ENCODE results near the gene GPR153.
"Not testable (repeated sequence)": the region's sequence is repeated elsewhere in the genome, so short reads cannot be mapped to it uniquely, and the experiment has no call there.

Gene GPR153

DNA sequence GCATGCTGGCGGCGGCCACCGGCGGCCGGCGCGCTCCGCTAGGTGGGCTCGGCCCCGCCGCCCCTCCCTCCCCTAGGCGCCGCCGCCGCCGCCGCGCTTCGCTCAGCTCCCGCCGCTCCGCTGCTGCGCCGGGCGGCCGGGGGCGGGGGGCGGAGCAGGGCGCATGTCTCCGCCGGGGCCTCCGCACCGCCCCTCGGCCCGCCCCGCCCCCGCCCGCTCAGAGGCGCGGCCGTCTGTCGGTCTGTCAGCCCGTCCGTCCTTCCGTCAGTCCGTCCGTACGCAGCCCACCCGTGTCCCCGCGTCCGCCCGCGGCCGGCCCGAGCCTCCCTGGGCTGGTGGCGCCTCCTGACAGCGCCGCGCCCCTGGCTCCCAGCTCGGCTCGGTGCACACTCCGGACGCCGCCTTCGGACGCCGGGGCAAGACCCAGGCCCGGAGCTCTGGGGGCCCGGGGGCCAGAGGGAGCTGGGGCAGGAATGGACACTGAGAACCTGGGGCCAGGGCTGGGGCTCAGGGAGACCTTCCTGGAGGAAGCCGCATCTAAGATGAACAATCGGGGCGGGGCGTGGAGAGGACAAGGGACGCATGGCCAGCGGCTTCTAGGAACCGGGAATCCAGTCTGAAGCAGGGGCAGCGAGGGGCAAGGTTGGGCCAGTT, at the start of gene GPR153:
Gene GPR153 (minus strand): TSS at position 138 of the 654 bp plus-strand sequence. CDS start 6,193 bp downstream, outside the sequence.
- DNase-seq = no peak

DNA sequence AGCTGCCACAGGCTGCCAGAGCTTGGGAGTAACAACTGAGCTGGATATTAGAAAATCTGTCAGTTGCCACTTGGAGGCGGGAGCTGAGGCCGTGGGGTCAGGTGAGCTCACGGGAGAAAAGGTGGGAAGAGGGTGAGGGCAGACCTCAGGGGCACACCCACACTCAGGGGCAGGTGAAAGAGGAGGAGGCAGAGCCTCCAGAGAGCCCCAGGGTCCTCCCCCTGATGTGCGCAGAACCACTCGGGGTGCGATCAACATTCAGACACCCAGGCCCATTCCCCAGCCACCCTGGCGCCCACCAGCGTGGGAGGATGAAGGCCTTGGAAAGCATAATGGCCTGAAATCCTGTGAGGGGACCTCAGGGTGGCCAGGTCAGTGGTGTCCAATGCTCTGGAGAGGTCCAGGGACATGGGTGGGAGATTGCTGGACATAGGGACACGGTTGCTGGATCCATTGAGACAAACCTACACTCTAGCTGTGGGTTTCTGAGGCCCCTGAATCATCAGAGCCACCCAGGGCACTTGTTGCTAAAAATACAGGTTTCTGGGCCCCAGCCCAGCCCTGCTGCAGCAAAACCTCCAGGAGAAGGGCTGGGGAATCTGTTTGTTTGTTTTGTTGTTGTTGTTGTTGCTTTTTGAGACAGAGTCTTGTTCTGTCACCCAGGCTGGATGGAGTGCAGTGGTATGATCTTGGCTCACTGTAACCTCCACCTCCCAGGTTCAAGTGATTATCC, 49.4 kb upstream of the GPR153 start:
- no peak for DNase-seq

DNA sequence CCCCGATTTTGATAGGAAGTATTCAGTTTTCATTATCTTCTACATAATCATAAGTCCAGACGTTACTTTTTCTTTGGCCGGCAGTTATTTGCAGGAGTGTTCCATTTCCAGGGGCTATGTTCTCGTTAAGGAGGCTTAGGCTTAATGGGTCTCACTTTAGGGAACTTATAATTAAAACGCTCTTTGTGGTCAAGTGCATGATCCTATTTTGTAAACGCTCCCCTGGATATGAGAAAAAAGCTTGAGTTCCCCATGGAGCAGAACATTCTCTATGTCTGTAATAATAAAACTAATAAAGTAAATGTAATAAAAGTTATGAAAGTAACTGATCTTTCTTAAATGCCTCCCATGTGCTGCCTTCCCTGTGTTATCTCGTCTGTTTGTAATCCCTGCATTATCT, 48.7 kb upstream of the GPR153 start:
- DNase-seq = no peak

DNA sequence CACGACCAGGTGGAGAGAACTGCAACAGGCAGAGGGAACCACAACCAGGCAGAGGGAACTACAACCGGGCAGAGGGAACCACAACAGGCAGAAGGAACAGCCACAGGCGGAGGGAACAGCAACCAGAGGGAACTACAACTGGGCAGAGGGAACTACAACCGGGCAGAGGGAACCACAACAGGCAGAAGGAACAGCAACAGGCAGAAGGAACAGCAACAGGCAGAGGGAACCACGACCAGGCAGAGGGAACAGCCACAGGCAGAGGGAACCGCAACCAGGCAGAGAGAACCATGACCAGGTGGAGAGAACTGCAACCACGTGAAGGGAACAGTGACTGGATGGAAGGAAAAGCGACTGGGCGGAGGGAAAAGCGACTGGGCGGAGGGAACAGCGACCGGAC, 47.6 kb upstream of the GPR153 start:
- DNase-seq = no peak

DNA sequence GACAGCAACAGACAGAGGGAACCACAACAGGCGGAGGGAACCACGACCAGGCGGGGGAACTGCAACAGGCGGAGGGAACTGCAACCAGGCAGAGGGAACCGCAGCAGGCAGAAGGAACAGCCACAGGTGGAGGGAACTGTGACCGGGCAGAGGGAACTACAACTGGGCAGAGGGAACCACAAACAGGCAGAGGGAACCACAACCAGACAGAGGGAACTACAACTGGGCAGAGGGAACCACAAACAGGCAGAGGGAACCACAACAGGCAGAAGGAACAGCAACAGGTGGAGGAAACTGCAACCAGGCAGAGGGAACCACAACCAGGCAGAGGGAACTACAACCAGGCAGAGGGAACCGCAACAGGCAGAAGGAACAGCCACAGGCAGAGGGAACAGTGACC, 46.8 kb upstream of the GPR153 start:
- not testable (repeated sequence) for DNase-seq

DNA sequence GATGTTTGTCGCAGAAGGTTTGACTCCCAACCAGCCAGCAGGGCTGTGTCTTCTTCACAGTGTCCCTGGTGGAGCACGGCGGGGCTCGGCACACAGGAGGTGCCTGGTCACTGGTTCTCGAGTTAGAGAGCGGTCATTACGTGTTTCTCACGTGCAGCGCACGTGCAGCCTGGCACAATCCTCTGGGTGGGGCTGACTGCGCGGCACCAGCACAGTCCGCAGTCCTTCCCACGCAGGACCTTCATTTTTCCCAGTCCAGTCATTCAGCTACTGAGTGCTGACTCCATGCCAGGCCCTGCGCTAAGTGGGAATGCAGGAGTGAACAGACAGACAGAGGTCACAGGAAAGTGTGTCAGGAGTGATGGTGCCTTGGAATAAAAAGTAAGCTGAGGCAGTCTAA, 46.2 kb upstream of the GPR153 start:
- DNase-seq = no peak

DNA sequence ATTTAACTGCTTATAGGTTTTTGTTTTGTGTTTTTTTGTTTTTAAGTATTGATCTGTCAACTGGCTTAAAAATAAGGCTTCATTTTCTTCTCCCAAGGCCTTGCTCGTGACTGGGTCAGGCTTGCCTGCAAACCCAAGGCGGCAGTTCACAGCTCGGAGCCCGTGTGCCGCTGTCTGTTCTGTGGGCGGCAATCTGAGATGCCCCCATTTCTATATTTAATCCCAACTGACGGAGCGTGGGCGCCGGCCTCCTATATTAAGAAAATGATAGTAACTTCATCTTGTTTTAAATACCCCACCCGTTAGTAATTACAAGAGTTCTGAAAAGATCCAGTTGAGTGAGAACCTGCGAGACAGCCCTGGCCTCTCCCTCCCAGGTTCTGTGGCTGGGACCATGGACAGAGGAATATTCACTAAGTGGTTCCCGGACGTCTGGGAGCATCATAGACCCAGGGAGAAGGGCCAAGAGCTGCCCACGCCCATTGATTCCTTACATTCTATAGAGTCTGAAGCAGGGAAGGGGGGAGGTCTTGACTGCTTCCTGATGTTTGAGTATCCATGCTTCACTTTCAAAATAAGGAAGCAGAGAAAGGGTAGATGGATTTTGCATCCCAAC, 42.6 kb upstream of the GPR153 start:
- DNase-seq = no peak

DNA sequence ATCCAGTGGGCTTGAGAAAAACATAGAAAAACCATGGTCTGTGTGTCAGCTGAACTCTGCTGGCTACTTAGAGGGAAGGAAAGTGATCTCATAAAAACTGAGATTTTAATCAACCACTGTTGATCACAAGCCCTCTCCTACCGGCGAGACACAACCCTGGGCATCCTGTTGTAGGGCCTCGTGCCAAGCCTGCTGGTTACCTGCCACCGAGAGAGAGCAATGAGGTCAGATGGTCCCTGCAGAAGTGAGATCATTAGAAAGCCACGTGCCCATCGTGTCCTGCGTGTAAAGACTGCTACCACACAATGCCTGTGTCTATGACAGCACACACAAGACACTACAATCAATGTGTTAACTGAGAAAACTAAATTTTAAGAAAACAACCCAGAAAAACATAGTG, 41.7 kb upstream of the GPR153 start:
- DNase-seq = no peak

DNA sequence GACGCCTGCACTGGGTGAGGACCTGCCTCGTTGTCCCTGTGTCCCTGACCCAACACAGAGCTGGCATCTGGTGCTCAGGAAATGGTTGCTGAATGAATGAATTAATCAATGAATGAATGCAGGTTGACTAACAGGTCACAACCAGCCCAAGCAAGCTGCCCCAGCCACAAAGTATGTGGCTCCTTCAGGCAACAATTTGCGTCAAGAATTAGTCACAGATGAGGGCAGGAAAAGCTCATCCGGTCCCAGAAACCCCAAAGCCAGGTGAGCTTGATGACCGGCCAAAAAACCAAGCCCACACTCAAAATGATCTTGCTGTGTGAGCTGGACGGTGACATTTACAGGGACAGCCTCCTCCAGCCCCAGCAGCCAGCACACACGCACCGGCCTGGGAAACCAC, 40.6 kb upstream of the GPR153 start:
- DNase-seq = no peak

DNA sequence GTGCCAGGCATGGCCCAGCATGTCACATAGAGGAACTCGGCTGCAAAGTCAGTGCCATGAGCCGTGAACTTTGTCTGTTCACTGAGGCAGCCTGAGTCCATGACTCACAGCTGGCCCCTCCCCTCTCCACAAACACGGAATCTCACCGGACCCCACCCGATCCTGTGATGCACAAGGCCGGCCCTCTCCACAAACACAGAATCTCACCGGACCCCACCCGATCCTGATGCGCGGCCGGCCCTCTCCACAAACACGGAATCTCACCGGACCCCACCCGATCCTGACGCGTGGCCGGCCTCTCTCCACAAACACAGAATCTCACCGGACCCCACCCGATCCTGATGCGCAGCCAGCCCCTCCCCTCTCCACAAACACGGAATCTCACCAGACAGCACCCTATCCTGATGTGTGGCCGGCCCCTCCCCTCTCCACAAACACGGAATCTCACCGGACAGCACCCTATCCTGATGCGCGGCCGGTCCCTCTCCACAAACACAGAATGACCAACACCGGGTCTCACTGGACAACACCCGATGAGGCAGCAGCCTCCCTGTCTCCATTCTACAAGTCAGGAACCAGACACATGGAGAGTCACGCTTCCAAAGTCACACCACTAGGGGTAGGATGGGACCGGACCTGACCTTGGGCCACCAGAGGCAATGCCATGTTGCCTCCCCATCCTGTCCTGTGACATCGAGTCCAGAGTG, 39.6 kb upstream of the GPR153 start:
- DNase-seq = no peak

DNA sequence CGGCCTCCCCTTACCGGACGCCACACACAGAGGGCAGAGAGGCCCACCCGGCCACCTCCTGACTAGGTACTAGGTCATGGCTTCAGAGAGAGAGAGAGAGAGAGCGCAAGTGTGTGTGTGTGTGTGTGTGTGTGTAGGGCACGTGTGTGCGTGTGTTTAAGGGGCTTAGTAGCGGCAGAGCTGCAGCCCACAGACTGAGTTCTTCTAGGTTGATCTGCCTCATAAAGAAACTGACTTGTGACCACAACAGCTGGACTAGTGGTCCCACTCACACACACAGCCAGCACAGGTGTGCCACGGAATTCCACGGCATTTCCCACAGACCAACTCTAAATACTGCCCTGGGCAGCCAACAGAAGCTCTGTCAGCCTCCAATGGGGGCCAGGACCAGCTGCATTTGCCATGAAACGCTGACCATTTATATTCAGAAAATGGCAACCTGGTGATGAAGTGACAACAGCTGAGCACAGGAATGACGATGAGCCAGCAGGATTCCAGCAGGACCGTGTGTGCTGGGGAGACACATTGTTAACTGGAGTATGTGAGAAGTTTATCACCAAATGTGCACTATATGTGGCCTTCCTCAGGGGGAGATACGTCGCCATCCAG, 38.8 kb upstream of the GPR153 start:
- DNase-seq = no peak

DNA sequence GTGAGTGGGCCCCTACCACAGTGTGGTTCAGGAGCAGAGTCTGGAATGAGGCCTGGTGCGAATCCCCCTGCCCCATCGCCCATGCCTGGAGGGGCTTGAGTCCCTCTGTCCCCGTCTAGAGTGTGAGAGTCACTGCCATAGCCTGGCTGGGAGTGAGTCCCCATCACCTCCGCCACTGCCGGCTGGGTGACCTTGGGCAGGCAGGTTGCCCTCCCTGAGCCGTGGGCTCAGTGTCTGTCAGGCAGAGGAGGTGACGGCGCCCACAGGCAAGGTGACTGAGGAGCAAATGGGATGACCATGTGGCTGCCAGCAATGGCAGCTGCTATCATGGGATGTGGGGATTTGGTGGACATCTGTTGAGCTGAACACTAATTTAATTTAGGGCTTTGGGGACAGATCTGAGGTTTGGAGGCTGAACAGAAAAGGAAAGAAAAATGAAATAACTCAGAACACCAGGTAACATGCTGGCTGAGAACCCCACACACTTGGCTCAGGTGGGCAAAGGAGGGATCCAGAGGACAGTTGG, 38.1 kb upstream of the GPR153 start:
- no peak for DNase-seq

DNA sequence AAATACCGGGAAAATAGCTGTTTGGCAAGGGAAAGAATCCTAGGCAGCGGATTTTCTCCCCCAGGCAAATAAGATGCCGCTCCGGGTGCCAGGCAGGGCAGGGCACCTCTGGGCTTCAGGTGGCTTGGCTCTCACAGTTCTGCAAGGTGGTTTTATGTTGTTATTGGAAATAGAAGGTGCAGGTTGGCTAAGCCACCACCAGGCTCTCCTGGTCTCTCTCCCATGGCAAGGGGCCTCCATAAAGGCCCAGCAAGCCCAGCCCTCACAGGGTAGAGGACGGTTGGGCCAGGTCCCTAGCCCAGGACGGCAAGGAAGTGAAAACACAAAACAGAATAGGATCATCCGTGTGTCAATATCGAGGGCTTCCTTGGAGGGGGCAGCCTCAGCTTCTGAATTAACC, 37.6 kb upstream of the GPR153 start:
- no peak for DNase-seq

DNA sequence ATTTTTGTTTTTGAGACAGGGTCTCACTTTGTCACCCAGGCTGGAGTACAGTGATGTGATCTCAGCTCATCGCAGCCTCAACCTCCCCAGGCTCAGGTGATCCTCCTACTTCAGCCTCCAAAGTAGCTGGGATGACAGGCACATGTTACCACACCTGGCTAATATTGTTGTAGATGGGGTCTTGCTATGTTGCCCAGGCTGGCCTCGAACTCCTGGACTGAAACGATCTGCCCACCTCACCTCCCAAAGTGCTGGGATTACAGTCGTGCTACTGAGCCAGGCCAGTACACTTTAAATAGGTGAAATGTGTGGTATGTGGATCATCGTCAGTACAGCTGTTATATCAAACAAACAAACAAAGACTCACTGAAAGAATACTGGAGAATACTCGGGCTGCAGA, 35.0 kb upstream of the GPR153 start:
- no peak for DNase-seq

DNA sequence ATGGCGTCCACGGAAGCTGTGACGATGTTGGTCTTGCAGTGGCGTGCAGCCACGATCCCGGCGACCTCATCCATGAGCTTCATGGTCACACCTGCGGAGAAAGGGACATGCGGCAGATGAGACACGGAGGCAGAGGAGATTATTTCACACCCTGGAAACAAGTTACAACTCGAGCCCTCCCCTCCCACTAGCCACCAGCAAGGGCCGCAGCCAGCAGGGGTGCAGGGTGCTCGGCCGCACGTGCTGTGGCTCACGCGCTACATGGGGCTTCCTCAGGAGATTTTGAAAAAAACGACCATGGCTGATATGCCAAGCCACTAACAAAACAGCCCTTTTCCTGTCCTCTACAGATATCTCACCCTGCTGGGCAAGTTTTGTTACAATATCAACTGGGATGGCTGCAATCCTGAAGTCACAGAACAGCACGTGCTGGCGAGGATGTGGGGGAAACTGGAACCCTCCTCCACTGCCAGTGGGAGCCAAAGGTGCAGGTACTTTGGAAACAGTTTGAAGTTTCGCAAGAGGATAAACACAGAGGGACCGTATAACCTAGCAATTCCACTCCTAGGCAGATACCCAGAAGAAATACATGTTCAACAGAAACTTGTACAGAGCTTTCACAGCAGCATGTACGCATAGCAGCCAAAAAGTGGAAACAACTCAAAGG, 34.1 kb upstream of the GPR153 start:
- DNase-seq = no peak

DNA sequence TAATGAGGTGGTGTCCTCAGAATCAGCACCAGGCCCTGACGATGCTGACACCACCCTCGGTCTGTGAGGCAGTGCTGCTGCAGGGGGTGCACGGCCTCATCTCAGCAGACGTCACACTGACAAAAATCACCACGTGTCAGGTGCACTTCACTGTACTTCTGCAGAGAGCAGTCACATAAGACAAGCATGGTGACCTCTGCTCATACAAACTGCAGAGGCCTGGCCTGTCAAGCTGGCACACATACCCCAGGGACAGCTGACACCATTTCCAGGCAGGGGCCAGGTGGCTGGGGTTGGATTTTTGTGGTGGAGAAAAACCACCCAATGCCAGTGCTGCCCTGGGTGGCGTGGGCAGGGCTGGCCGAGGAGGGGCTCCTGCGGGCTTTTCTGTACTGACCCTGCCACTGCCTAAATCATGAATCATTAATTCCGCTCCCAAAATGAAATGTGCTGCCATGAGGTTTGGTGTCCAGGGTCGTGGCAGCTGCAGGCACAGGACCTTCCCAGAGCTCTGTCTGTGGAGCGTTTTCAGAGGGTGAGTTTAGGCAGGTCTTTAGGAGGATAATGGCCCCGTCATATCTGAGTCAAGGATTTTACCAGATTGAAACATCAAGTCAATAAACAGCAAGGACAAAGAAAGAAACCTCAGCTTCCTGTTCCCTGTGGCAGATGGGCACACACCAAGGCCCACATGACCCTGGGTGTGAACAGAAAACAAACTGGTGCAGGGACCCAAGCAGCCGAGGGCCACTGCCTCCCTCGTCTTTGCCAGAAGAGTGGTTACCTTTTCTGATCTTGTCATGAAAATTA, 33.4 kb upstream of the GPR153 start:
- no peak for DNase-seq

DNA sequence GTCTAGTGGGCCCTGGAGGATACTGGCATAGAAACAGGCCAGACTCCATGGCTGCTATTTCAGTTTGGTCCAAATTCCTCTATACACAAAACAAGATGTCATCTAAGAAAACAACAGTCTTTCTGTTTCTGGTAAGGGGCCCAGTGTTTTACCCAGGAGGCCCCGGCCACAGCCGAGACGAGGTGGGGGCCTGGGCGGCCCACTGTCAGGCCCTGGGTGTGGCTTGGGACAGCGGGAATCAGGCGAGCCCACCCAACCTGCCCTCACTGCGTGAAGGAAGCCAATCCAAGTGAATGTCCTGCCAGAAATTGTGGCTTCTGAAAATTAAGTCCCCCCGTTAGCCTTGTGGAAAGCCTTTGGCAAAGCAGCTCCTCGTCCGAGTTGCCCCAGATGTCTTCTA, 31.2 kb upstream of the GPR153 start:
- DNase-seq = no peak

DNA sequence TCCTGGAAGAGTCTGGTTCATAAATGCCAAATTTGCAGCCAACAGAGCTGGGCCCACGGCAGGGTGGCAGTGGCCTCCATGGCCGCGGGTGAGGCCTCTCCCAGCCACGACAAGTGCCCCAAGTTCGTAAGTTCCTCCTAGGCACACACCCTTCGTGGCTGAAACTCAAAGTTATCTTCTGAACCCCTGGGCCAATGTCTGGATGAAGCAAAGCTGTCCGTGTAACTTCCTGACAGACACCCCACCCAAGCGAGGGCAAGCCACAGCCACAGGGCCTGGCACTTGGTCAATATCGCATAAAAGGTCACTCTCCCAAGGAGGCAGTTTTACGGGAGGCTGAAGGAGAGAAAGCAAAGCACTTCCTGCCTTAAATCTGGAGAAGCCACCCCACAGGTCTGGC, 27.8 kb upstream of the GPR153 start:
- no peak for DNase-seq

DNA sequence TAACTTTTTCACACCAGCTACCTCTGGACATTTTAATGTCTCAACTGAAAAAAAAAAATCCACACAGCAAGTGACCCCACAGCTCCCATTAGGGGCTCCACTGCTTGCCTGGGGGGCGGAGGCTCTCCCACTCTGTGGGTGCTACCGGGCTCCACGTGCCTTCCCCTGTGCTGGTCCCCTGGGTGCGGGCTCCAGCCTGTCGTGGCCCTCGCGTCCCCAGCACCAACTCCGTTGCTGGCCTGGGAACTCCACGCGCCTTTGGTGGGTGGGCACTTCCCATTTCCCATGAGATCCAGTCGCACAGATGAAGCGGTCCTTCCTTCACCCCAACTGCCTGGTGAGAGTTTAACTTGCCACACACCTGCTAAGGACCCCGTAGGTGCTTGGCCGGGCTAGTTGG, 27.1 kb upstream of the GPR153 start:
- no peak for DNase-seq

DNA sequence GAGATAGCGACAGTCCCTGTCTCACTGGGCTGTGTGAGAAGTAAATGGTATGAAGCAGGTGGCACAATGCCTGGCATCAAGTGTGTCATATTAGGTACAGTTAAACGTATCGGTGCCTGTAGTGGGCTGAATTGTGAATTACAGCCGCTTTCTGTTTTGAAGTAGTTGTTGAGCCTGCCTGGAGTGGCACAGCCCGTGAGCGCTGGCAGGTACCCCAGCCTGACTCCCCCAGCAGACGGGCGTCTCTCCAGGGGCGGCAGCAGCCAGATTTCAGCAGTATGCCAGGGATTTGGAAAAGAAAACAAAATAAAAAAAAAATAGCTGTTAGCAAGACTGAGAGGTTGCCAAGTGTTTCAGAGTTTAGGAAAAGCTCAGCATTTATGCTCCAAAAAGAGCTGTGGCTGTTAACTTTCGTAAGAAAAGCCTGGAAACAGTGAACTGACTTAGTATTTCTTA, 26.6 kb upstream of the GPR153 start:
- DNase-seq = no peak

DNA sequence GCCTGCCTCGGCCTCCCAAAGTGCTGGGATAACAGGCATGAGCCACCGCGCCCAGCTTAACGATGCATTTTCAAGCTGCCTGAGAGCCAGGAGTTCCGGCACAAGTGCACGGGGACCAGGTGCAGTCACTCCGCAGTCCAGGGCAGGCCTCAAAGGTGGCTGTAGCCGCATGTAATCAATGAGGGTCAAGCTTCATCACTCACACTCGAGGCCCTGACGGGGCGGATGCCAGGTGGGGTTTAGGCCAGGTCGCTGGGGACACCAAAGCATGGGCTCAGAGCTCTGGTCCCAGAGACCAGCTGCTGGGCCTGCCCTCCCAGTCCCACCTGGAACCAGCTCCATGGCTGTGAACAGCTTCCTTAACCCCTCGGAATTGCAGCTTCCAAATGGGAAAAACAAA, 26.1 kb upstream of the GPR153 start:
- no peak for DNase-seq

DNA sequence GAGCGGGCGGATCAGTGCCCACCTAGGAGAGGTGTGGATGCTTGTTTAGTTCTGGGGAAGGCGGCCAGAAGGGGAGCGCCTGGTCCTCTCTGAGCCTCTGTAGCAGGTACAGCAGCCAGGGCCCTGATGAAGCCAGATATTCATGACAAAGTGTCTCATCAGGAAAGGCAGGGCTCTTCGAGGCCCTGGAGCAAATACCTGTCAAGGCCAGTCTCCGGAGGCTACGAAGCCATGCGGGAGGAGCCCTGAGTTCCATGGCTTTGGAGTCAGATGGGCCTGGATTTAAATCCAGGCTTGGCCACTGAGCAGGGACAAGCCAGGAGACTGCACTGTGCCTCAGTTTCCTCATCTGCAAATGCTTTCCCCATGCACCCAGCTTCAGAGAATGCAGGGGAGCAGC, 25.4 kb upstream of the GPR153 start:
- DNase-seq = no peak

Data from NCI-H1417 treated with DMSO at 0.1 percent for 48 hours (cell line).